HG02763 (cell line): Measurements from ENCODE around the gene PGM2L1.
"Not testable (repeated sequence)": the region's sequence is repeated elsewhere in the genome, so short reads cannot be mapped to it uniquely, and the experiment has no call there.

Experiments used
- ATAC-seq: cut with Tn5 transposase; IDR thresholded peaks from one replicate; pipeline ENCODE4 v1.9.1; 2021; ENCODE audit warnings: mild to moderate bottlenecking, moderate library complexity; ENCODE audit not compliant: unreplicated experiment

PGM2L1 gene

DNA sequence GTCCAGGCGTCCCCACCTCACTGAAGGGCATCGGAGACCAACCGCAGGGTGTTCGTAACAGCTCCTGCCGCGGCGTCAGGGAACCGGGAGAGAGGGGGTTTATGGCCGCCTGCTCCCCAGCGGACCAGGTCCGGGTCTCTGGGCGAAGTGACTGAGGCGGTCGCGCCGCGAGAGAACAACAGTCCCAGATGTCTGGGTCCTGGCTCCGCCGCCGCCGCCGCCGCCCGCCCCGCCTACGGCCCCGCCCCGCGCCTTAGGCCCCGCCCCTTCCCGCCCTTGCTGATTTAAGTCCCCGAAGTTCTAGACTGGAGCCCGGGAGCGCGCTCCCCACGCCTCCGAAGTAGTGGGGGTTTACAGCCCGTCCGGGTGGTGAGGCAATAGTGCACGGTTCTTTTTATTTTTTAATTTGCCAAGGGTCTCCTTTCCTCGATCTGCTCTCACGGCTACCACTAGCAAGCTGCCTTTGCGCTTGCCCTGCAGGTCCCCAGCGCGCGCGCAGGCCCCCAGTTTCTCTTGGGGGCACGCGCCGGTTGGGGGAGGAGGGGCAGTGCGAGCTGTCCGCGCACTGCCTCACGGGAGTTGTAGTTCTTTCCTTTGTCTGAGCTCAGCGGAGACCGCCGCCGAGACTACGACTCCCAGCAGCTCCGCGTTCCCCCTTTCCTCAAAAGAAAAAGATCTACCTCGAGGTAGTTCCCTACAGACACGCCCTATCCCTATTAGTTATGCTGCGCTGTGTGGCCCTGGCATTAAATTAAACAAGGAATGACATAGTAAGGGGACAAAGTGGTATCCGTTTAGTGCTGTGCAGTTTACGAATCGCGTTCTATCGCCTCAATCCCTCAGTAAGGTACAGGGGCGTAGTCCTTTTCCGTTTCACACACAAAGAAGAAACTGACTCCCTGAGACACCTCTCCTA, at the start of gene PGM2L1:
Gene PGM2L1, minus strand, starts transcription at position 190 of the 916 bp plus-strand sequence. CDS start 272 bp downstream, outside the sequence.
- peak; percentile 97 for ATAC-seq

DNA sequence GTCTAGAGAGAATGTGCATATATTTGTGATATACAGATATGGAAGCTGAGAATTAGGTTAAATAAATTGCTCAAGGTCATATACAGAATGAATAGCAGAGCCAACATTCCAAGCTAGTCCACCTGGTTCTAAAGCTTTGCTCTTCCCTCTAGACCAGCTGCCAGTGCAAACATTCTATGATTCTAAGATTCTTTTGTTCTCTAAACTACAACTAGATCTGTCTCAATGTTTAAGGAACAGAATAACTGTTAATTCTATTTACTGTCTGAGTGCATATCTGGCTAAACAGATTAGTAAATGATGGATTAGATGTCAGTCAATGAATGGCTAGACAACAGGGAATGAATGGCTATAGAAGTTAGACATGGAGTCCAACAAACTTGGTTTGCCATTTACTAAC, 49.5 kb upstream of the PGM2L1 start:
- ATAC-seq = no peak

DNA sequence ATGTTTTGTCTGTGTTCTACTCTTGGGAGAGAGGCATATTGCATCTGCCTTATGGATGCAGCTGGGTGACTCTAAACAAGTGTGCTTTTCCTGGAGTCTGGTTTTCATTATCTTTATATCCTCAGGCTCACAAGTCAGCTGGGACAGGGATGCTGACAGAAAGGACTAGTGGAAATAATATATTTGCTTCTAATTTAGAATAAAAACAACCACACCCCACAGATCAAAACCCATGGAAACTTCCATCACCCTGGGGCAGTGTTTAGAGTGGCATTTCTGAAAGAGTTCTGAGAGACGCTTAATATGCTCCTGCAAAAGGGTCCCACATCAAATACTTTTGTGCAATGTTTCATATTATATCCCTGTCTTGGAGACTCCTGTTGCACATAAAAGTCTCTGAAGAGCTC, 48.3 kb upstream of the PGM2L1 start:
- no peak for ATAC-seq

DNA sequence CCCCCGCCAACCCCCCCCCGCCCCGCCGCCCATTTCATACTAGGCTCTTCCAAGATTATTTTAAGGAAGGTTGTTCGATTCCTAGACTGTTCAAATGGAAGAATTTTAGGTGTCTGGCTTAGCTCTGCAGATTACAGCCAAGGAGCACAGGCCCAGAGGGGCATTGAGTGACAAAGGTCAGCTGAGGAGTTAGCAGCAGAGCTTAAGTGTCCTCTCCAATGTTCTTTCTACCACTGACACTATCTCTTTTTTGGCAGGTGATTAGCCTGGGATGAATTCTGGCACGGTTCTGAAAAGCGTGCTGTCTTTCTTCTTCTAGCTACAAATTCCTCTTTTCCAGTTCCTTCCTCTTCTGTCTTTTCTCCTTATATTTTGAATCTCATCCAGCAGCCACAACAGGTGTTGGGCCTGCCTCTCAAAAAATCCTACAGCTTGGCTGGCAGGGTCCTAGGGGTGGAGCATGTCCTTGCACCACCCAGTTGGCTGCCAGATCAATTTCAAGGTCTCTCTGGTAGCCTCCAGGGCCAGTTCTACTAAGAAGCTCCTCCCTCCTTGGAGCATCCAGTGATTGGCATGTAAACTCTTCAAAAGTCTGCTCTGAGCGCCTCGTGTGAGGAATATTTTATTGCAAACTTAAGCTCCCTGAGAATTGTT, 46.1 kb upstream of the PGM2L1 start:
- no peak for ATAC-seq

DNA sequence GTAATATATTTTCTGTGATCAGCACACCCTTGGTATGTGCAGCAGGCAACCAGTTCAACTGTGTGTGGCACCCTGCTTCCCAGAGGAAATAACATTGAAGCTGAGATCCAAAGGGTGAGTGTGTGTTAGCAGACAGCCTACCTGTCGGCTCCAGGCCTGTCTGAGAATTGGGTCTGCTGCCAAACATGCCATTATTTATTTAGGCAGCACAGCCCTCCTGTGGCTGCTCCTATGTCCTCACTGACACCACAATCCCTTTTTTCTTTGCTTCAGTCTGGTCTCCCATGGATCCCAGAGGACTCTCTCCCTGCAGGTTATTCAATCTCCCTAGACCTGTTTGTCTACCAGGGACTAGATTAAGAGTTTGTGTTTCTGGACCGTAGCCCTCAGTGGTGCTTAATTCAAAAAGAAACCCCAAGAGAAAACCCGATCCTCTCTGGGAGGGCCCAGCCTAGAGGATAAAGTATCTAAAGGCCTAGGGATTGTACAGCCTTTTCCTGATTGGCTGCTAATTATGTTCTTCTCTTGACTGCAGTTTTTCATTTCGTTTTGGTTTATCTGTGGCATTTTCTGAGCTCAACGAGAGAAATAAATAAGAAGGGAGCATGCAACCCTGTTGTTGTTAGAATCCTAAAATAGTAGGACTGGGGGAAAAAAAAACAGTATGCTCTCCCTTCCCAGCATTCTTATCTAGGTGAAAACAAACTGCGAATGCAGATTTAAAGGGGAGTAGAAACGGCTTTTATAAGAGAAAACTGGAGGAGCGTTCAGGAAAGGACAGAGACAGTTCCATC, 45.0 kb upstream of the PGM2L1 start:
- no peak for ATAC-seq

DNA sequence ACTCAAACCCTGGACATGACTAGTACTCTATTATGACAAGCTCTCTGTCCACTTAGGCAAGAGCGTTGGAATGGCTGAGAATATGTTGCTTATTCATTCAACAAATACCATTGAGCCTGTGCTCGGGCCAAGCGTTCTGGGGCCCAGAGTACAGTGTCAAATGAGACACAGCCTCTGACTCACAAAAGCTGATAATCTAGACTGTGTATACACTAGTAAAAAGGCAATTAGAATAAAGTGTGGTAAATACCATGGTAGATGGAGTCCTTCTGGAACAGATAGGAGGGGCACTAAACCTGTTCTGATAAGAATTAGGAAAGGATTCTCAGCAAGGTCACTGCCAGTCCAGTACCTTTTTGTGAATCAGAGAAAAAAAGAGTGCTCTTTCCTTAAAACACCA, 44.4 kb upstream of the PGM2L1 start:
- no peak for ATAC-seq

DNA sequence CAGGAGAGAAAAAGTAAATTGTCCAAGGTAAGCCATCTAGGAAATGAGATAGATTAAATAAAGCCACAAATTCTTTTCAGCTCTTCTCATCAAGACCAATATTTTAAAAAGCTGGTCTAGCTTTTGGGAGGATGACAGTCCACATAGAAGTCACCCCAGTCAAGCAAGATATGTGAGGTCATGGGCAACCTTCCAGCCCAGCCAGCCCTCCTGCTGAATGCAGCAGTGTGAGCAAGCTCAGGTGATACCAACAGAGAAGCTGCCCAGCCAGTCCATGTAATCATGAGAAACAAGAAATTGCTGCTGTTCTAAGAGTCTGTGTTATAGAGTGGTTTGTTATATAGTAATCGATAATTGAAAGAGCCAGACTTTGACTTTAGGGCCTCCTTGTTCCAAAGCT, 40.4 kb upstream of the PGM2L1 start:
- ATAC-seq = no peak

DNA sequence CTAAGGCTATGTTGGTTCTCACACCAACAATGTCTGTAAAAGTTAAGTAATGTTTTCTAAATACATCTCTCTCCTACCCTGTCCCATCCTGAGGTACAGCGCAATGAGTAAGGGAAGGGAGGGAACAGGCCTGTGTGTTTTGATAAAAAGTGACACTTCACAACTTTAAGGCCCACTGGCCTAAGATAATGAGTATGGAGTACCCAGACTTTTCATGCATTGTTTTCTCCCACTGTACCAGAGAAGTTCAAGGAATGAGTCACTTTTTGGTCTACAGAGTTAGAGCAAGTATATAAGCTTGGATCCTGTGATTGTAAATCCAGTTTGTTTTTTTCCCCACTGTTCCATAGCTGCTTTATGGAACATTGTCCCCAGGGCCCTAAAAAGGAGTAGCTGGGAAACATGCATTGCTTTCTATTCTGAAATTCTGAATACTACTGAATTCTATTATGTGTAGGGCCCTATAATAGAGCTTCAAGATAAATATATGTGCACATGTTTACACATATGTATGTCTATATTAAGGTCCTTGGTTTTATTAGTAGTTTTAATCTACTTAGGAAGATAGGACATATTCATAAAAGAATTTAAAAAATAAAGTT, 39.3 kb upstream of the PGM2L1 start:
- no peak for ATAC-seq

DNA sequence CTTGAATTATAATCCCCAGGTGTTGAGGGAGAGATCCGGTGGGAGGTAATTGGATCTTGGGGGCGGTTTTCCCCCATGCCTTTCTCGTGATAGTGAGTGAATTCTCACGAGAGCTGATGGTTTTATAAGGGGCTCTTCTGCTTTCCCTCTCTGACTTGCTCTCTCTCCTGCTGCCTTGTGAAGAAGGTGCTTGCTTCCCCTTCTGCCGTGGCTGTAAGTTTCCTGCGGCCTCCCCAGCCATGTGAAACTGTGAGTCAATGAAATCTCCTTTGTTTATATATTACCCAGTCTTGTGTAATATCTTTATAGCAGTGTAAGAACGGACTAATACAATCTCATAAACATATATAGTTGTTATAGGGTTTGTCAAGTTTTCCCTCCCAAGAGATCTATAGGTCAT, 36.3 kb upstream of the PGM2L1 start:
- no peak for ATAC-seq

DNA sequence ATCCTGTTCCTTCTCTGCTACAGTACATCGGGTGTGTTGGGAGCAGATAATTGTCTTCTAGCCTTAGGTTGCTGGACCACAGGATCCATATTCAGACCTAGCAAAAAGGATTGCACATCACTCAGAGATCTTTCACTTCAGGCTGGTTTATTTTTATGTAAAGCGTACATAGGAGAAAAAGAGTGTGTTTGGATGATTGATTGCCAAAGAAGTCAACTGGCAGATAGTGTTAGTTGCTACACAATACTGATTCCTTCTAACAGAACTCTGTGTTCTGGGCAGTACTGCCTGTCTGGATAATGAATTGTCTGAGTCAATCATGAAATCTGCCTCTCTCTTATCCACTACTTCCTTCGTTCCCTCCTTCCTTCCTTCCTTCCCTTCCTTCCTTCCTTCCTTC, 31.0 kb upstream of the PGM2L1 start:
- no peak for ATAC-seq

DNA sequence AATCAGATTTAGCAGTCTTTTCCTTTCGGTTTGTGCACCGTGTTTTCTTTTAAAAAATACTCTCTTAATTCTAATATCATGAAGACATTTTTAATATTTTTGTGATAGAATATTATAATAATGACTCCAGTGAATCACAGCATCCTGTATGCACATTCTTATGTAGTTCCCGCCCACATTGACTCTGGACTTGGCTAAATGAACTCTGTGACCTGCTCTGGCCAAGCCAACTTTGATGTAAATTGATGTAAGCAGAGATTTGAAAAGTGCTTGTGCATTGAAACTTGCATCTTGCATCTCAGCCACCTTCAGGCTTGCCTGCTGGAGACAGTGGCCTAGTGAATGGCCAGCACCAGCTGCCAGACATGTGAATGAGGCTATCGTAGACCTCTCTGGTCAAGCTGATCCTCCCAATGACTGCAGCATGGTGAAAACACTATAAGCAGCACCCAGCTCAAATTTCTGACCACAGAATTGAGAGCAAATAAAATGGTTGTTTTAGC, 29.2 kb upstream of the PGM2L1 start:
- ATAC-seq = no peak

DNA sequence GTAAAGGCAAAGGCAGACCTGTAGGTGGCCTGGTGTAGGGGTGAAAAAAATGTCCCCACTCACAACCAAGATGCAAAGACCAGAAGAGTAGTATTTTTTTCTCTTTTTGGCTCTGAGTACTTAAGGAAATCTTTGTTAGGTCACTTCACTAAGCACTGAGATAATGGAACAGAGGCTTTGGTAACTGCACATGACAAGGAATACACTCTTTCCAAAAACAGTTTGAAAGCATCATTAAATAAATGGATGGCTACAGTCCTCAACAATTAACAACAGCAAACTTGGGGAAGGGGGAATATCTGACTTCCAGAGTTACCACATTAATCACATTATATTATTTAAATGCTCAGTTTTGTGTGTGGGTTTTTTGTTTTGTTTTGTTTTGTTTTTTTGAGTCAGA, 26.9 kb upstream of the PGM2L1 start:
- ATAC-seq = no peak

DNA sequence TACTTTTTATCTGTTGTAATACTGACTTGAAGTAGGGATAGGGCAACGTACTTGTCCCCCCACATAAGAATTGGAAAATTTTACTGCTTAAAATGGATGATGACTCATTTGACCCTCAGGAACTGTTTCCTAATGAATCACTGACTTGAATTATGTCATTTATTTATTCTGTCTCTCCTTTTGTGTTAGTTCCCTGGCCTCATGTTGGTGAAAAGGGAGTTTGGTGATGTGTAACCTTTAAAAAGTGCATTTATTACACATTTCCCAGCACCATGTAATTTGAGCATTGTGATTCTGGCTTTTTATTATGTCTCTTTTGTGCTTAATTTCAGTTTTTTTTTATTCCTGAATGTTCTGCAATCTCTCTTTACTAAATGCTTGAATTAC, 20.3 kb upstream of the PGM2L1 start:
- no peak for ATAC-seq

DNA sequence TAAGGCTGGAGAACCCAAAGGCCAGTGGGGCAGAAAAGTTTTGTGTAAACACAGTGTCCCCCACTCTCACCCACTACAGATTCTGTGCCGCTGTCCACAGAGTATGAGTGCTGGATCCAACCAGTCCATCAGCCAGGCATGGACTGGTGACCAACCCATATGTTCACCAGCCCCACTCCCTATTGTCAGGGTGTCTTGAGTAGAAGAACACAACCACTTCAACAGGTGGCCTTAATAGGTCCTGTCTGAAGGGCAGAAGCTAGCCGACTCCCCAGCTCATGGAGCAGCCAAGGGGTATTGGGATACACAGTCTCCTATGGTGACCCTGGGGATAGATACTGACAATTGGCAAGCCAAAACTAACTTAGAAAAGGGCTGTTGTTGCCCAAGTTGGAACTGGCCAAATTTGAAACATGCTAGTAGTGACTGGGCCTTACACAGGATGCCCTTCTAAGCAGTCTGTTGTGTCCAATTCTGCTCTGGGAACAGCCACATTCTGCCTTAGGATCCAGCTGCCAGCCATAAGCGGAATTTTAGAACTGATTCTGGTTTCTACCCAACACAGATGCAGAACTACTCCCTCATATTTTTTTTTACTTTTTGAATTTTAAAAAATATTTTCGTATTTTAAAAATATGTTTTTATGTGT, 19.8 kb upstream of the PGM2L1 start:
- no peak for ATAC-seq

DNA sequence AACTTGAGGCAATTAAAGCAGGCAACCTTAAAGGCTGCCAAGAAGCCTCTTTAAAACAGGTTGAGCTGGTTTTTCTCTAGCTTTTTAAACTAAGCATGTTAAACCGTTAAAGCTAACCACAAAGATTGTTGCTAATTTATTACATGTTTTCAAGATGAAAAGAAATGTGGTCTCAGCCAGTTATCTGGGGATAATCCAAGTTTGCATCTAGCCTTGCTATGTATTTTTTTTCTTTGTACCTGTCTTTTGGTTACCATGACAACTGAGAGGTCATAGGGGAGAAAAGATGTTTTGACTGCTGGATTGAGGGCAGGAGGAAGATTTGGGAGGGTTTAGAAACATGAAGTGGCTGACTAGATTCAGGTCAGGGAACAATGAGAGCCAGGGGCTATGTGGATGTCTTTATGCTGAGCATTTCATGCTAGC, 19.2 kb upstream of the PGM2L1 start:
- no peak for ATAC-seq

DNA sequence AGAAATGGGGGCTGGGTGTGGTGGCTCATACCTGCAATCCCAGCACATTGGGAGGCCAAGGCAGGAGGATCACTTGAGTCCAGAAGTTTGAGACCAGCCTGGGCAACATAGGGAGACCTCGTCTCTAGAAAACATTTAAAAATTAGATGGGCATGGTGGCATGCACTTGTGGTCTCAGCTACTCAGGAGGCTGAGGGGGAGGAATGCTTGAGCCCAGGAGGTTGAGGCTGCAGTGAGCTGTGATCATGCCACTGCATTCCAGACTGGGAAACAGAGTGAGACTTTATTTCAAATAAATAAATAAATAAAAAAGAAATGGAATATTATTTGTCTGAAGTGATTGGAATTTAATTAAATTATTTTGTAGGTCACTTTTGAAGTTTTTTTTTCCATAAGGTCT, 18.7 kb upstream of the PGM2L1 start:
- not testable (repeated sequence) for ATAC-seq

DNA sequence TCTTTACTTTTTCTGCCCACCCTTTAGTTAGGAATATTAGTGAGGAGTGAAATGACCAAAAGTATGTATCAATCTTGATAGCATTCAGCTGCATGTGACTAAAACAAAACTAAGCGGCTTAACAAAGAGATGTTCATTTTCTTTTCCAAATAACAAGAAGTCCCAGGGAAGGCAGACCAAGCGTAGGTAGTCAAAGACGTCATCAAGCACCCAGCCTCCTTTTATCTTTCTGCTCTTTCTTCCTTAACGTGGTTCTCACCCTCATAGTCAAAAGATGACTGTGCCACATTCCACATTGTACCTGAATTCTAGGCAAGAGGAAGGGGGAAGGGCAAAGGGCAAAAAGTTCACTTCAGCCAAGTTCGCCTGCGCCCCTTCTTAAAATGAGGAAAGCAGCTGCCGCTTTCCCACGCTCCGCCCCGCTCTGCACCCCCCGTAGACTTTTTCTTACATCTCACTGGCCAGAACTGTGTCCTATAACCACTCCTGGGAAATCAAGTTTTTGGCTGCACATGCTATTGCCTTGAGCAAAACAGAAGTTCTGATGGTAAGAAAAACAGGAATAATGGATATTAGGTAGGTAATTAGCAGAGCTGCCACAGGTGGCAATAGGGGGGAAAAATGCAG, 14.6 kb upstream of the PGM2L1 start:
- ATAC-seq = no peak

DNA sequence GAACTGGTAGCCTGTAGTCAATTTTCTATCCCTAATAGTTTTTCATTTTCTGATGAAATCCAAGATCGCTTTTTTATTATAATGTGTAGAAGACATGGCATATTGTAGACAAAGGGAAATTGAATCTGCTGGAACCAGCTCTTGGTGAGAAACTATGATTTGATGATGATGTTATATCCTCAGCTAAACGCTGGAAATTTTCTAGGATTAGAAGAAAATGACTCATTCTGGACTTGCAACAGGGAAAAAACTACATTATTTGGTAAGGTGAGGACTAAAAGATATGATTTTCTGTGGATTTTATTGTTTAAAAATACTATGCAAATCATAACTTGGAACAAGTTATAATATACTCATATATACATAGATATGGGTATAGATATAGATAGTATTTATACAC, 14.1 kb upstream of the PGM2L1 start:
- ATAC-seq = no peak

DNA sequence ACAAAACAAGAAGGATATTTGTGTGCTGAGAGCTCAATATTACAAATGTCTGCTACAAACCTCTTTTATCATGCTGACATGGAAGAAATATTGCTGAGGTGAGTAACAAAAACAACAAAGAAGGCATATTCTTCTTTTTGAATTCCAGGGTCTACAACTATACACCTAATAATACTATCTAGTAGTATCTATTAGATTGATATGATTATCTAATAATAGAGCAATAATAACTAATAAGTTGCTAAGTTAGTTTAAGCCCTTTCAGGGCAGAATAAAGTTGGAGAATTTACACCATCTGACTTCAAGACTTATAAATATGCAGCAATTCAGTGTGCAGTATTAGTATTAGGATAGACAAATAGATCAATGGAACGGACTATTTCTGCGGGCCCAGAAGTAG, 11.4 kb upstream of the PGM2L1 start:
- no peak for ATAC-seq
